ENCODE results near the gene GPRC5A. TPM values are rescaled to one million over a fixed set of nuclear protein-coding genes. Genes with fewer than 3 reads are reported as not detected.

Gene GPRC5A
- total RNA-seq, 1 donor from 2014 or later, result not detected

GRCh38 chr12:12915656-12916055 is 24.3 kb downstream of the GPRC5A start:
- H3K4me1 Mint-ChIP-seq, result peaks cover 7% of the 10 kb centered on the region
- no peak overlapping the region for H3K4me3 Mint-ChIP-seq
- no peak overlapping the region for H3K27ac Mint-ChIP-seq (ENCODE audit: unreplicated experiment)
- no peak for DNase-seq (ENCODE audit: low read depth, low spot score)
- no peaks in the 10 kb centered on the region for H3K36me3 Mint-ChIP-seq (ENCODE audit: low read depth)
- TF ChIP-seq, protein P1, sequence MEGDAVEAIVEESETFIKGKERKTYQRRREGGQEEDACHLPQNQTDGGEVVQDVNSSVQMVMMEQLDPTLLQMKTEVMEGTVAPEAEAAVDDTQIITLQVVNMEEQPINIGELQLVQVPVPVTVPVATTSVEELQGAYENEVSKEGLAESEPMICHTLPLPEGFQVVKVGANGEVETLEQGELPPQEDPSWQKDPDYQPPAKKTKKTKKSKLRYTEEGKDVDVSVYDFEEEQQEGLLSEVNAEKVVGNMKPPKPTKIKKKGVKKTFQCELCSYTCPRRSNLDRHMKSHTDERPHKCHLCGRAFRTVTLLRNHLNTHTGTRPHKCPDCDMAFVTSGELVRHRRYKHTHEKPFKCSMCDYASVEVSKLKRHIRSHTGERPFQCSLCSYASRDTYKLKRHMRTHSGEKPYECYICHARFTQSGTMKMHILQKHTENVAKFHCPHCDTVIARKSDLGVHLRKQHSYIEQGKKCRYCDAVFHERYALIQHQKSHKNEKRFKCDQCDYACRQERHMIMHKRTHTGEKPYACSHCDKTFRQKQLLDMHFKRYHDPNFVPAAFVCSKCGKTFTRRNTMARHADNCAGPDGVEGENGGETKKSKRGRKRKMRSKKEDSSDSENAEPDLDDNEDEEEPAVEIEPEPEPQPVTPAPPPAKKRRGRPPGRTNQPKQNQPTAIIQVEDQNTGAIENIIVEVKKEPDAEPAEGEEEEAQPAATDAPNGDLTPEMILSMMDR (conservative IDR thresholded peaks at IDR 0.05), result no peak
- H3K27me3 Mint-ChIP-seq (ENCODE audit: low read depth), result peaks cover 24% of the 10 kb centered on the region
- H3K9me3 Mint-ChIP-seq, result no peaks in the 10 kb centered on the region

DNA sequence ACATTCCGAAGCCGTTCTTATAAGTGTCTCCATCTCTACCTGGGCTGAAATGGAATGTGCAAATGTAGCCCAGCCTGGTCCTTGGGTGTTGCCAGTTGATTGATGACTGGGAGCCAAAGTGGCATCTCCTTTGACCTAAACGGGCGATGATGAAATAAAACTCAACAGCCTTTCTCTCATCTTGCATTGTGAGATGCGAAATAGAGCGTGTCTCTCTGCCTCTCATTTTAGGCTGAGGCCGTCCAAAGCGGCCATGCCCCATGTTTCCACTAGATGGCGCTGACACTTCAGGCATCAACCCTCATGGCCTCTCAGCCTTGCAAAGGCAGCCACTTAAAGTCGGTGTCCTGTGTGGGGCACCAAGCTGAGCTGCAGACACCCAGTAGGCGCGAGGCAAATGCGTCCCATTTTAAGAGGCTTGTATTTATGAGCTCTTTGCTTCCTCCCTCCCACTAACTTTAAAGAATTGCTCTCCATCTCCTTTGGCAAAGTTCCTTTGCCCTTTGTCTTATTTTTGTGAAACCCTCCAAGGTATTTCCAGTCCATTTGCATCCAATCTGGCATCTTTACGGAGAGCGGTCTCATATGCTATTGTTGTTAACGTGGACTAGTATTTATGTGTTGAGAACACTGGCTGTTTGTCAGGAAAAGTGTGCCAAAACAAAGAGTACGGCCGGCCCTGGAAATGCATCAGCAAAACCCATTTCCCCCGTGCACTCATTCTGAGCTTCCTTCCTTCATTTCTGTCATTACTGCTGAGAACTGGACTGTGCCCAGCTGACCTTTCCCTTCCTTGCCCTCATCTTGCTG is 25.0 kb downstream of the GPRC5A start:
- no peaks in the 10 kb centered on the region for H3K36me3 Mint-ChIP-seq (ENCODE audit: low read depth)
- H3K4me3 Mint-ChIP-seq, result no peak overlapping the region
- H3K27ac Mint-ChIP-seq (ENCODE audit: unreplicated experiment), result no peak overlapping the region
- DNase-seq (ENCODE audit: low read depth, low spot score), result peak; percentile 91
- peaks cover 24% of the 10 kb centered on the region for H3K27me3 Mint-ChIP-seq (ENCODE audit: low read depth)
- peaks cover 7% of the 10 kb centered on the region for H3K4me1 Mint-ChIP-seq
- no peaks in the 10 kb centered on the region for H3K9me3 Mint-ChIP-seq
- TF ChIP-seq, protein P1 (conservative IDR thresholded peaks at IDR 0.05), result peak; percentile 100

GRCh38 chr12:12917517-12917916 is 26.2 kb downstream of the GPRC5A start:
- H3K36me3 Mint-ChIP-seq (ENCODE audit: low read depth), result no peaks in the 10 kb centered on the region
- H3K4me3 Mint-ChIP-seq, result no peak overlapping the region
- H3K4me1 Mint-ChIP-seq, result peaks cover 7% of the 10 kb centered on the region
- no peak for DNase-seq (ENCODE audit: low read depth, low spot score)
- peaks cover 19% of the 10 kb centered on the region for H3K27me3 Mint-ChIP-seq (ENCODE audit: low read depth)
- H3K27ac Mint-ChIP-seq (ENCODE audit: unreplicated experiment), result peak overlapping the region; percentile 62
- TF ChIP-seq, protein P1 (conservative IDR thresholded peaks at IDR 0.05), result no peak
- H3K9me3 Mint-ChIP-seq, result no peaks in the 10 kb centered on the region

GRCh38 chr12:12918781-12919389 is 27.5 kb downstream of the GPRC5A start:
- TF ChIP-seq, protein P1 (conservative IDR thresholded peaks at IDR 0.05), result no peak
- no peak overlapping the region for H3K27ac Mint-ChIP-seq (ENCODE audit: unreplicated experiment)
- H3K36me3 Mint-ChIP-seq (ENCODE audit: low read depth), result no peaks in the 10 kb centered on the region
- peaks cover 7% of the 10 kb centered on the region for H3K4me1 Mint-ChIP-seq
- DNase-seq (ENCODE audit: low read depth, low spot score), result no peak
- H3K4me3 Mint-ChIP-seq, result no peak overlapping the region
- no peaks in the 10 kb centered on the region for H3K9me3 Mint-ChIP-seq
- peaks cover 12% of the 10 kb centered on the region for H3K27me3 Mint-ChIP-seq (ENCODE audit: low read depth)

- Mint-ChIP-seq H3K4me3 (no peak overlapping the region), H3K4me1 (peaks cover 7% of the 10 kb centered on the region), H3K9me3 (no peaks in the 10 kb centered on the region), H3K27ac (ENCODE audit: unreplicated experiment) (no peak overlapping the region), H3K36me3 (ENCODE audit: low read depth) (no peaks in the 10 kb centered on the region), H3K27me3 (ENCODE audit: low read depth) (peaks cover 9% of the 10 kb centered on the region)
- no peak for DNase-seq (ENCODE audit: low read depth, low spot score)
- TF ChIP-seq, protein P1 (conservative IDR thresholded peaks at IDR 0.05), result no peak
Observed at GRCh38 chr12:12919666-12920435, 28.5 kb downstream of the GPRC5A start.

All from neural crest cell (in vitro differentiated cells).